ENCODE results near the gene LST1. TPM values are rescaled to one million over a fixed set of nuclear protein-coding genes. Genes with fewer than 3 reads are reported as not detected.

Gene LST1
- total and polyA plus RNA-seq, 8 donors = 4.4 to 95.1 (median 7.7) TPM

DNA sequence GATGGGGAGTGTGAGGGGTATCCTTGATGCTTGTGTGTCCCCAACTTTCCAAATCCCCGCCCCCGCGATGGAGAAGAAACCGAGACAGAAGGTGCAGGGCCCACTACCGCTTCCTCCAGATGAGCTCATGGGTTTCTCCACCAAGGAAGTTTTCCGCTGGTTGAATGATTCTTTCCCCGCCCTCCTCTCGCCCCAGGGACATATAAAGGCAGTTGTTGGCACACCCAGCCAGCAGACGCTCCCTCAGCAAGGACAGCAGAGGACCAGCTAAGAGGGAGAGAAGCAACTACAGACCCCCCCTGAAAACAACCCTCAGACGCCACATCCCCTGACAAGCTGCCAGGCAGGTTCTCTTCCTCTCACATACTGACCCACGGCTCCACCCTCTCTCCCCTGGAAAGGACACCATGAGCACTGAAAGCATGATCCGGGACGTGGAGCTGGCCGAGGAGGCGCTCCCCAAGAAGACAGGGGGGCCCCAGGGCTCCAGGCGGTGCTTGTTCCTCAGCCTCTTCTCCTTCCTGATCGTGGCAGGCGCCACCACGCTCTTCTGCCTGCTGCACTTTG lies 10.7 kb upstream of the LST1 start, which contains the start of gene TNF:
TSS of gene TNF (plus strand) at position 231 of the 567 bp plus-strand sequence. CDS start at position 408, 177 bp downstream.
- Histone ChIP-seq H3K4me3 (peak within 1 kb of the TSS; percentile 23 to 56), H3K27ac (peak within 1 kb of the TSS in 1 of 2 donors; percentile 71), H3K9me3 (no peaks in the 10 kb centered on the region), H3K27me3 (peaks cover 0 to 4% of the 10 kb centered on the region in 2 donors), H3K4me1 (peaks cover 0 to 58% of the 10 kb centered on the region in 2 donors), H3K36me3 (peaks cover 0 to 17% of the 10 kb centered on the region in 2 donors)
- ATAC-seq = peak; percentile 58
- peak in 2 of 4 donors; percentile 66 to 81 for DNase-seq
- intact Hi-C loops (cut with DNase I) = no loop called here
- TF ChIP-seq, protein P1, sequence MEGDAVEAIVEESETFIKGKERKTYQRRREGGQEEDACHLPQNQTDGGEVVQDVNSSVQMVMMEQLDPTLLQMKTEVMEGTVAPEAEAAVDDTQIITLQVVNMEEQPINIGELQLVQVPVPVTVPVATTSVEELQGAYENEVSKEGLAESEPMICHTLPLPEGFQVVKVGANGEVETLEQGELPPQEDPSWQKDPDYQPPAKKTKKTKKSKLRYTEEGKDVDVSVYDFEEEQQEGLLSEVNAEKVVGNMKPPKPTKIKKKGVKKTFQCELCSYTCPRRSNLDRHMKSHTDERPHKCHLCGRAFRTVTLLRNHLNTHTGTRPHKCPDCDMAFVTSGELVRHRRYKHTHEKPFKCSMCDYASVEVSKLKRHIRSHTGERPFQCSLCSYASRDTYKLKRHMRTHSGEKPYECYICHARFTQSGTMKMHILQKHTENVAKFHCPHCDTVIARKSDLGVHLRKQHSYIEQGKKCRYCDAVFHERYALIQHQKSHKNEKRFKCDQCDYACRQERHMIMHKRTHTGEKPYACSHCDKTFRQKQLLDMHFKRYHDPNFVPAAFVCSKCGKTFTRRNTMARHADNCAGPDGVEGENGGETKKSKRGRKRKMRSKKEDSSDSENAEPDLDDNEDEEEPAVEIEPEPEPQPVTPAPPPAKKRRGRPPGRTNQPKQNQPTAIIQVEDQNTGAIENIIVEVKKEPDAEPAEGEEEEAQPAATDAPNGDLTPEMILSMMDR (IDR thresholded peaks at IDR 0.05) = no peak

DNA sequence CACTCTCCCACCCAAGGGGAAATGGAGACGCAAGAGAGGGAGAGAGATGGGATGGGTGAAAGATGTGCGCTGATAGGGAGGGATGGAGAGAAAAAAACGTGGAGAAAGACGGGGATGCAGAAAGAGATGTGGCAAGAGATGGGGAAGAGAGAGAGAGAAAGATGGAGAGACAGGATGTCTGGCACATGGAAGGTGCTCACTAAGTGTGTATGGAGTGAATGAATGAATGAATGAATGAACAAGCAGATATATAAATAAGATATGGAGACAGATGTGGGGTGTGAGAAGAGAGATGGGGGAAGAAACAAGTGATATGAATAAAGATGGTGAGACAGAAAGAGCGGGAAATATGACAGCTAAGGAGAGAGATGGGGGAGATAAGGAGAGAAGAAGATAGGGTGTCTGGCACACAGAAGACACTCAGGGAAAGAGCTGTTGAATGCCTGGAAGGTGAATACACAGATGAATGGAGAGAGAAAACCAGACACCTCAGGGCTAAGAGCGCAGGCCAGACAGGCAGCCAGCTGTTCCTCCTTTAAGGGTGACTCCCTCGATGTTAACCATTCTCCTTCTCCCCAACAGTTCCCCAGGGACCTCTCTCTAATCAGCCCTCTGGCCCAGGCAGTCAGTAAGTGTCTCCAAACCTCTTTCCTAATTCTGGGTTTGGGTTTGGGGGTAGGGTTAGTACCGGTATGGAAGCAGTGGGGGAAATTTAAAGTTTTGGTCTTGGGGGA lies 10.0 kb upstream of the LST1 start:
- peak in 1 of 4 donors; percentile 14 for DNase-seq
- Histone ChIP-seq H3K27me3 (peaks cover 0 to 4% of the 10 kb centered on the region in 2 donors), H3K4me1 (peaks cover 0 to 59% of the 10 kb centered on the region in 2 donors), H3K4me3 (peak overlapping the region; percentile 23 to 56), H3K36me3 (peaks cover 0 to 17% of the 10 kb centered on the region in 2 donors), H3K9me3 (no peaks in the 10 kb centered on the region), H3K27ac (peak overlapping the region in 1 of 2 donors; percentile 71)
- TF ChIP-seq, protein P1 (IDR thresholded peaks at IDR 0.05) = no peak
- intact Hi-C loops (cut with DNase I) = no loop called here
- no peak for ATAC-seq

DNA sequence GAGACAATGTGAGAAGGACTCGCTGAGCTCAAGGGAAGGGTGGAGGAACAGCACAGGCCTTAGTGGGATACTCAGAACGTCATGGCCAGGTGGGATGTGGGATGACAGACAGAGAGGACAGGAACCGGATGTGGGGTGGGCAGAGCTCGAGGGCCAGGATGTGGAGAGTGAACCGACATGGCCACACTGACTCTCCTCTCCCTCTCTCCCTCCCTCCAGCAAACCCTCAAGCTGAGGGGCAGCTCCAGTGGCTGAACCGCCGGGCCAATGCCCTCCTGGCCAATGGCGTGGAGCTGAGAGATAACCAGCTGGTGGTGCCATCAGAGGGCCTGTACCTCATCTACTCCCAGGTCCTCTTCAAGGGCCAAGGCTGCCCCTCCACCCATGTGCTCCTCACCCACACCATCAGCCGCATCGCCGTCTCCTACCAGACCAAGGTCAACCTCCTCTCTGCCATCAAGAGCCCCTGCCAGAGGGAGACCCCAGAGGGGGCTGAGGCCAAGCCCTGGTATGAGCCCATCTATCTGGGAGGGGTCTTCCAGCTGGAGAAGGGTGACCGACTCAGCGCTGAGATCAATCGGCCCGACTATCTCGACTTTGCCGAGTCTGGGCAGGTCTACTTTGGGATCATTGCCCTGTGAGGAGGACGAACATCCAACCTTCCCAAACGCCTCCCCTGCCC lies 9.0 kb upstream of the LST1 start:
- intact Hi-C loops (cut with DNase I) = no loop called here
- Histone ChIP-seq H3K36me3 (peaks cover 0 to 17% of the 10 kb centered on the region in 2 donors), H3K27ac (peak overlapping the region in 1 of 2 donors; percentile 13), H3K4me1 (peaks cover 0 to 64% of the 10 kb centered on the region in 2 donors), H3K4me3 (peak overlapping the region in 1 of 2 donors; percentile 56), H3K27me3 (peaks cover 0 to 4% of the 10 kb centered on the region in 2 donors), H3K9me3 (no peaks in the 10 kb centered on the region)
- TF ChIP-seq, protein P1 (IDR thresholded peaks at IDR 0.05) = no peak
- ATAC-seq (no peak), DNase-seq (peak in 1 of 4 donors; percentile 57)

DNA sequence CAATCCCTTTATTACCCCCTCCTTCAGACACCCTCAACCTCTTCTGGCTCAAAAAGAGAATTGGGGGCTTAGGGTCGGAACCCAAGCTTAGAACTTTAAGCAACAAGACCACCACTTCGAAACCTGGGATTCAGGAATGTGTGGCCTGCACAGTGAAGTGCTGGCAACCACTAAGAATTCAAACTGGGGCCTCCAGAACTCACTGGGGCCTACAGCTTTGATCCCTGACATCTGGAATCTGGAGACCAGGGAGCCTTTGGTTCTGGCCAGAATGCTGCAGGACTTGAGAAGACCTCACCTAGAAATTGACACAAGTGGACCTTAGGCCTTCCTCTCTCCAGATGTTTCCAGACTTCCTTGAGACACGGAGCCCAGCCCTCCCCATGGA lies 8.5 kb upstream of the LST1 start:
- TF ChIP-seq, protein P1 (IDR thresholded peaks at IDR 0.05) = no peak
- DNase-seq = peak in 1 of 4 donors; percentile 2
- H3K9me3 ChIP-seq = no peaks in the 10 kb centered on the region
- intact Hi-C loops (cut with DNase I) = no loop called here
- H3K36me3 ChIP-seq = peaks cover 0 to 17% of the 10 kb centered on the region in 2 donors
- H3K27me3 ChIP-seq = peaks cover 0 to 4% of the 10 kb centered on the region in 2 donors
- H3K27ac ChIP-seq = no peak overlapping the region
- H3K4me3 ChIP-seq = peak overlapping the region in 1 of 2 donors; percentile 56
- peaks cover 0 to 69% of the 10 kb centered on the region in 2 donors for H3K4me1 ChIP-seq
- ATAC-seq = no peak

Measured in left lung (tissue), 10 donors.